ENCODE data around the gene UGT1A3.

Gene UGT1A3

GRCh38 chr2:233792720-233793119 is 63.9 kb downstream of the UGT1A3 start:
- TF ChIP-seq Cebpa-rat (IDR thresholded peaks at IDR 0.05): no peak
- Histone ChIP-seq H4K20me1 (no peaks in the 10 kb centered on the region), H3K9me3 (no peaks in the 10 kb centered on the region; the same call in 1 of the 2 replicates)

GRCh38 chr2:233793465-233794127 is 64.8 kb downstream of the UGT1A3 start:
- no peaks in the 10 kb centered on the region for H3K36me3 ChIP-seq
- H4K20me1 ChIP-seq: no peaks in the 10 kb centered on the region
- H3K4me3 ChIP-seq: no peak overlapping the region
- no peak overlapping the region for H3K4me2 ChIP-seq
- H3K4me1 ChIP-seq: 0 out of 2 replicates have a peak, but pooled peaks cover 5% of the 10 kb centered on the region
- TF ChIP-seq Cebpa-rat (IDR thresholded peaks at IDR 0.05): no peak
- no peaks in the 10 kb centered on the region for H3K27me3 ChIP-seq
- H3K9me3 ChIP-seq: no peaks in the 10 kb centered on the region; the same call in 1 of the 2 replicates
- H3K27ac ChIP-seq: no peak overlapping the region
- no peak overlapping the region for H3K9ac ChIP-seq

More at GRCh38 chr2:233792720-233793119, 63.9 kb downstream of the UGT1A3 start:
- H3K4me1 ChIP-seq: 0 out of 2 replicates have a peak, but pooled peaks cover 5% of the 10 kb centered on the region
- no peaks in the 10 kb centered on the region for H3K36me3 ChIP-seq
- no peak overlapping the region for H3K27ac ChIP-seq
- no peaks in the 10 kb centered on the region for H3K27me3 ChIP-seq
- H3K4me3 ChIP-seq: no peak overlapping the region
- no peak overlapping the region for H3K9ac ChIP-seq
- no peak overlapping the region for H3K4me2 ChIP-seq

GRCh38 chr2:233794128-233794658 is 65.4 kb downstream of the UGT1A3 start:
- 0 out of 2 replicates have a peak, but pooled peaks cover 5% of the 10 kb centered on the region for H3K4me1 ChIP-seq
- H3K27me3 ChIP-seq: no peaks in the 10 kb centered on the region
- H3K9ac ChIP-seq: no peak overlapping the region
- H3K36me3 ChIP-seq: no peaks in the 10 kb centered on the region
- H3K9me3 ChIP-seq: no peaks in the 10 kb centered on the region; the same call in 1 of the 2 replicates
- no peak for TF ChIP-seq Cebpa-rat (IDR thresholded peaks at IDR 0.05)
- no peaks in the 10 kb centered on the region for H4K20me1 ChIP-seq
- H3K4me3 ChIP-seq: no peak overlapping the region
- no peak overlapping the region for H3K27ac ChIP-seq
- no peak overlapping the region for H3K4me2 ChIP-seq

GRCh38 chr2:233795735-233796171 is 66.9 kb downstream of the UGT1A3 start:
- H3K27me3 ChIP-seq: no peaks in the 10 kb centered on the region
- H3K9ac ChIP-seq: no peak overlapping the region
- no peaks in the 10 kb centered on the region for H3K4me1 ChIP-seq
- H3K36me3 ChIP-seq: no peaks in the 10 kb centered on the region
- H3K27ac ChIP-seq: no peak overlapping the region
- no peak overlapping the region for H3K4me3 ChIP-seq
- no peaks in the 10 kb centered on the region; the same call in 1 of the 2 replicates for H3K9me3 ChIP-seq
- H4K20me1 ChIP-seq: no peaks in the 10 kb centered on the region
- TF ChIP-seq Cebpa-rat (IDR thresholded peaks at IDR 0.05): no peak
- H3K4me2 ChIP-seq: no peak overlapping the region

- Histone ChIP-seq H3K4me2 (no peak overlapping the region), H3K36me3 (no peaks in the 10 kb centered on the region), H3K9me3 (no peaks in the 10 kb centered on the region; the same call in 1 of the 2 replicates), H4K20me1 (no peaks in the 10 kb centered on the region), H3K4me1 (peaks cover 4% of the 10 kb centered on the region), H3K9ac (no peak overlapping the region), H3K27ac (no peak overlapping the region), H3K27me3 (no peaks in the 10 kb centered on the region), H3K4me3 (no peak overlapping the region)
- TF ChIP-seq Cebpa-rat (IDR thresholded peaks at IDR 0.05): no peak
Measured at GRCh38 chr2:233796254-233796653, 67.4 kb downstream of the UGT1A3 start.

- Histone ChIP-seq H3K4me1 (peaks cover 9% of the 10 kb centered on the region), H3K4me3 (no peak overlapping the region), H3K9me3 (no peaks in the 10 kb centered on the region), H3K36me3 (no peaks in the 10 kb centered on the region), H3K9ac (no peak overlapping the region), H3K4me2 (no peak overlapping the region), H3K27me3 (no peaks in the 10 kb centered on the region), H4K20me1 (no peaks in the 10 kb centered on the region), H3K27ac (no peak overlapping the region)
- TF ChIP-seq Cebpa-rat (IDR thresholded peaks at IDR 0.05): no peak
Measured at GRCh38 chr2:233798335-233799086, 69.7 kb downstream of the UGT1A3 start.

GRCh38 chr2:233799087-233799665 is 70.3 kb downstream of the UGT1A3 start:
- no peak overlapping the region for H3K9ac ChIP-seq
- no peak overlapping the region for H3K4me2 ChIP-seq
- no peaks in the 10 kb centered on the region for H3K36me3 ChIP-seq
- TF ChIP-seq Cebpa-rat (IDR thresholded peaks at IDR 0.05): no peak
- H4K20me1 ChIP-seq: no peaks in the 10 kb centered on the region
- H3K27ac ChIP-seq: no peak overlapping the region
- peaks cover 9% of the 10 kb centered on the region for H3K4me1 ChIP-seq
- H3K9me3 ChIP-seq: no peaks in the 10 kb centered on the region
- H3K27me3 ChIP-seq: no peaks in the 10 kb centered on the region
- no peak overlapping the region for H3K4me3 ChIP-seq

GRCh38 chr2:233799716-233800115 is 70.9 kb downstream of the UGT1A3 start:
- Histone ChIP-seq H3K4me2 (no peak overlapping the region), H3K27me3 (no peaks in the 10 kb centered on the region), H3K9me3 (no peaks in the 10 kb centered on the region), H3K4me1 (peaks cover 9% of the 10 kb centered on the region), H3K36me3 (no peaks in the 10 kb centered on the region), H3K4me3 (no peak overlapping the region), H3K9ac (no peak overlapping the region), H3K27ac (no peak overlapping the region), H4K20me1 (no peaks in the 10 kb centered on the region)
- no peak for TF ChIP-seq Cebpa-rat (IDR thresholded peaks at IDR 0.05)

- Histone ChIP-seq H3K4me3 (no peak overlapping the region), H3K36me3 (no peaks in the 10 kb centered on the region), H3K27ac (no peak overlapping the region), H4K20me1 (no peaks in the 10 kb centered on the region), H3K9me3 (no peaks in the 10 kb centered on the region), H3K9ac (no peak overlapping the region), H3K4me1 (peaks cover 9% of the 10 kb centered on the region), H3K27me3 (no peaks in the 10 kb centered on the region), H3K4me2 (no peak overlapping the region)
- TF ChIP-seq Cebpa-rat (IDR thresholded peaks at IDR 0.05): no peak
Measured at GRCh38 chr2:233800208-233800607, 71.4 kb downstream of the UGT1A3 start.
